ENCODE measurements around the gene ESPL1. TPM values are rescaled to one million over a fixed set of nuclear protein-coding genes. Genes with fewer than 3 reads are reported as not detected.
A peak's percentile ranks its signal among the peaks of the same experiment; 100 is the strongest.

Gene ESPL1
- total RNA-seq, 2 donors from 2014 or later, result 0.55 to 6.1 TPM

GRCh38 chr12:53279283-53279869 is 11.3 kb downstream of the ESPL1 start:
- H3K27me3 ChIP-seq (replicated peaks; ENCODE audit: insufficient read depth), result no peaks in the 10 kb centered on the region
- TF ChIP-seq POLR2AphosphoS5 (IDR thresholded peaks at IDR 0.05) (no peak), CTCF (IDR thresholded peaks at IDR 0.05) (no peak), POLR2A (IDR thresholded peaks at IDR 0.05) (no peak)
- 88% methylated on average over 3 of the region's 3 CpGs for WGBS
- H3K4me3 ChIP-seq, result no peak overlapping the region
- H3K27ac ChIP-seq, result no peak overlapping the region
- H3K9me3 ChIP-seq, result no peaks in the 10 kb centered on the region
- DNase-seq (ENCODE audit: low spot score), result no peak
- no peaks in the 10 kb centered on the region for H3K36me3 ChIP-seq
- no peaks in the 10 kb centered on the region for H3K4me1 ChIP-seq (replicated peaks)
- intact Hi-C loops (cut with DNase I), result no loop called here

GRCh38 chr12:53279888-53280498 is 11.9 kb downstream of the ESPL1 start:
- no peak overlapping the region for H3K4me3 ChIP-seq
- DNase-seq (ENCODE audit: low spot score), result peak; percentile 16
- no peaks in the 10 kb centered on the region for H3K9me3 ChIP-seq
- intact Hi-C loops (cut with DNase I), result no loop called here
- H3K4me1 ChIP-seq (replicated peaks), result no peaks in the 10 kb centered on the region
- H3K36me3 ChIP-seq, result no peaks in the 10 kb centered on the region
- TF ChIP-seq CTCF (IDR thresholded peaks at IDR 0.05) (no peak), POLR2AphosphoS5 (IDR thresholded peaks at IDR 0.05) (peak; percentile 73), POLR2A (IDR thresholded peaks at IDR 0.05) (no peak)
- WGBS, result 83% methylated on average over 9 of the region's 9 CpGs
- H3K27me3 ChIP-seq (replicated peaks; ENCODE audit: insufficient read depth), result no peaks in the 10 kb centered on the region
- no peak overlapping the region for H3K27ac ChIP-seq

- TF ChIP-seq POLR2A (IDR thresholded peaks at IDR 0.05) (no peak), POLR2AphosphoS5 (IDR thresholded peaks at IDR 0.05) (no peak), CTCF (IDR thresholded peaks at IDR 0.05) (no peak)
- H3K4me3 ChIP-seq, result no peak overlapping the region
- H3K36me3 ChIP-seq, result no peaks in the 10 kb centered on the region
- no peaks in the 10 kb centered on the region for H3K27me3 ChIP-seq (replicated peaks; ENCODE audit: insufficient read depth)
- DNase-seq (ENCODE audit: low spot score), result peak; percentile 22
- peak overlapping the region in 1 of 2 donors; percentile 39 for H3K27ac ChIP-seq
- WGBS, result 51% methylated on average over 9 of the region's 9 CpGs
- H3K9me3 ChIP-seq, result no peaks in the 10 kb centered on the region
- peaks cover 8% of the 10 kb centered on the region for H3K4me1 ChIP-seq (replicated peaks)
- intact Hi-C loops (cut with DNase I), result loop anchor here (2.0 kb wide), 1 partner anchor 72 kb away; no protein-coding TSS in a partner anchor
Observed at GRCh38 chr12:53286448-53286847, 18.3 kb downstream of the ESPL1 start.

GRCh38 chr12:53287741-53288216 is 19.7 kb downstream of the ESPL1 start:
- TF ChIP-seq POLR2AphosphoS5 (IDR thresholded peaks at IDR 0.05) (peak; percentile 30), CTCF (IDR thresholded peaks at IDR 0.05) (peak; percentile 53 to 85 (median 80)), POLR2A (IDR thresholded peaks at IDR 0.05) (no peak)
- intact Hi-C loops (cut with DNase I), result loop anchor here (2.0 kb wide), 1 partner anchor 73 kb away; no protein-coding TSS in a partner anchor
- Histone ChIP-seq H3K4me1 (replicated peaks) (peaks cover 8% of the 10 kb centered on the region), H3K27me3 (replicated peaks; ENCODE audit: insufficient read depth) (no peaks in the 10 kb centered on the region), H3K4me3 (no peak overlapping the region), H3K27ac (peak overlapping the region; percentile 20 to 48), H3K36me3 (no peaks in the 10 kb centered on the region), H3K9me3 (no peaks in the 10 kb centered on the region)
- DNase-seq (ENCODE audit: low spot score), result peak; percentile 66
- WGBS, result 77% methylated on average over 11 of the region's 11 CpGs

Measured in prostate gland (tissue), 2 donors.